DOHH2 (cell line): ENCODE results near the gene CCDC40.

Source experiments
- H3F3A ChIP-seq: fragments of 200-600 bp; sonication (generic), shearing (Covaris generic); 2 replicates; pipeline ENCODE4 v1.6.0; 2016; ENCODE audit warnings: antibody characterized with exemption, mild to moderate bottlenecking; ENCODE audit not compliant: control insufficient read depth, insufficient read depth
- H3K27ac ChIP-seq: fragments of 200-600 bp; sonication (generic); 2 replicates; pipeline ENCODE4 v1.5.1; 2014; ENCODE audit warnings: low read depth, mild to moderate bottlenecking, low read length, moderate library complexity
- H3K27me3 ChIP-seq: fragments of 200-600 bp; sonication (generic); 2 replicates; pipeline ENCODE4 v1.6.1; 2014; ENCODE audit warnings: mild to moderate bottlenecking, low read length, mixed read lengths; ENCODE audit not compliant: control insufficient read depth
- H3K36me3 ChIP-seq: fragments of 200-600 bp; sonication (generic); 2 replicates; pipeline ENCODE4 v1.6.1; 2014; ENCODE audit warnings: mild to moderate bottlenecking, low read length, moderate library complexity, mixed read lengths; ENCODE audit not compliant: control insufficient read depth
- H3K4me1 ChIP-seq: fragments of 200-600 bp; sonication (generic); 2 replicates; pipeline ENCODE4 v1.6.1; 2014; ENCODE audit warnings: mild to moderate bottlenecking, low read length, mixed read lengths; ENCODE audit not compliant: control insufficient read depth
- H3K4me2 ChIP-seq: fragments of 200-600 bp; sonication (generic); 2 replicates; pipeline ENCODE4 v1.6.0; 2014; ENCODE audit warnings: mild to moderate bottlenecking, low read length, moderate library complexity
- H3K4me3 ChIP-seq: fragments of 200-600 bp; sonication (generic); 2 replicates; pipeline ENCODE4 v1.5.1; 2014; ENCODE audit warnings: mild to moderate bottlenecking, low read length, mixed read lengths
- H3K79me2 ChIP-seq: fragments of 200-600 bp; sonication (generic); 2 replicates; pipeline ENCODE4 v1.6.1; 2014; ENCODE audit warnings: mild to moderate bottlenecking, low read length, mixed read lengths; ENCODE audit not compliant: control insufficient read depth
- H3K9me2 ChIP-seq: fragments of 200-600 bp; sonication (generic); replicated peaks from 2 replicates; pipeline ENCODE4 v1.6.1; 2014; ENCODE audit warnings: mild to moderate bottlenecking, low read length, mixed read lengths; ENCODE audit not compliant: control insufficient read depth
- H3K9me3 ChIP-seq: fragments of 200-600 bp; sonication (generic); 2 replicates; pipeline ENCODE4 v1.6.1; 2014; ENCODE audit warnings: antibody characterized with exemption, low read length, mixed read lengths; ENCODE audit not compliant: control insufficient read depth, insufficient read depth
- H4K20me1 ChIP-seq: fragments of 200-600 bp; sonication (generic); 2 replicates; pipeline ENCODE4 v1.6.0; 2014; ENCODE audit warnings: low read depth, mild to moderate bottlenecking, antibody characterized with exemption, low read length, moderate library complexity; ENCODE audit not compliant: control insufficient read depth, insufficient read depth
- EZH2phosphoT487 ChIP-seq: fragments of 200-600 bp; sonication (generic); IDR thresholded peaks from 2 replicates; pipeline ENCODE4 v1.6.1; 2017; ENCODE audit warnings: borderline replicate concordance, mild to moderate bottlenecking, antibody characterized with exemption, low read length, moderate library complexity, mixed read lengths
- TF ChIP-seq, protein P1 (sequence below): fragments of 200-600 bp; sonication (generic); IDR thresholded peaks from one replicate; pipeline ENCODE4 v1.5.1; 2014; ENCODE audit warnings: antibody characterized with exemption, mild to moderate bottlenecking, low read depth, low read length; ENCODE audit not compliant: poor library complexity, severe bottlenecking

The CCDC40 gene

DNA sequence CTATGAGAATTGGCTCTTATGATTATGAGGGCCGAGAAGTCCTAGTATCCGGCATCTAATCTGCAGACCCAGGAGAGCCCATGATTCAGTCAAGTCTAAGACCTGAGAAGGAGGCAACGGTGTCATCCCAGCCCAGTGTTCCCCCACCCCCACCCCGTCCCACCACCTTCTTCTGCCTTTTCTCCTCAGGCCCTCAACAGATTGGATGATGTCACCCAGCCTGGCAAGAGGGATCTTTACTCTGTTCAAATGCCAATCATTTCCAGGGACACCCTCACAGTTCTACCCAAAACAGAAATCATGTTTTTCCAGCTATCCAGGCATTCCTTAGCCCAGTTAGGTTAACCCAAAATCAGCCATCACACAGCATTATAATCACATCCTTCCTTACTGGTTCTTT, 54.9 kb downstream of the CCDC40 start:
- Histone ChIP-seq H4K20me1 (no peaks in the 10 kb centered on the region), H3K9me2 (no peaks in the 10 kb centered on the region), H3K4me3 (no peak overlapping the region), H3K79me2 (no peaks in the 10 kb centered on the region), H3F3A (no peaks in the 10 kb centered on the region), H3K27ac (no peak overlapping the region), H3K9me3 (no peaks in the 10 kb centered on the region), H3K27me3 (0 out of 2 replicates have a peak, but pooled peaks cover 5% of the 10 kb centered on the region), H3K4me1 (no peaks in the 10 kb centered on the region), H3K36me3 (no peaks in the 10 kb centered on the region), H3K4me2 (no peak overlapping the region)
- TF ChIP-seq EZH2phosphoT487, result no peak
- TF ChIP-seq, protein P1, sequence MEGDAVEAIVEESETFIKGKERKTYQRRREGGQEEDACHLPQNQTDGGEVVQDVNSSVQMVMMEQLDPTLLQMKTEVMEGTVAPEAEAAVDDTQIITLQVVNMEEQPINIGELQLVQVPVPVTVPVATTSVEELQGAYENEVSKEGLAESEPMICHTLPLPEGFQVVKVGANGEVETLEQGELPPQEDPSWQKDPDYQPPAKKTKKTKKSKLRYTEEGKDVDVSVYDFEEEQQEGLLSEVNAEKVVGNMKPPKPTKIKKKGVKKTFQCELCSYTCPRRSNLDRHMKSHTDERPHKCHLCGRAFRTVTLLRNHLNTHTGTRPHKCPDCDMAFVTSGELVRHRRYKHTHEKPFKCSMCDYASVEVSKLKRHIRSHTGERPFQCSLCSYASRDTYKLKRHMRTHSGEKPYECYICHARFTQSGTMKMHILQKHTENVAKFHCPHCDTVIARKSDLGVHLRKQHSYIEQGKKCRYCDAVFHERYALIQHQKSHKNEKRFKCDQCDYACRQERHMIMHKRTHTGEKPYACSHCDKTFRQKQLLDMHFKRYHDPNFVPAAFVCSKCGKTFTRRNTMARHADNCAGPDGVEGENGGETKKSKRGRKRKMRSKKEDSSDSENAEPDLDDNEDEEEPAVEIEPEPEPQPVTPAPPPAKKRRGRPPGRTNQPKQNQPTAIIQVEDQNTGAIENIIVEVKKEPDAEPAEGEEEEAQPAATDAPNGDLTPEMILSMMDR, result no peak

DNA sequence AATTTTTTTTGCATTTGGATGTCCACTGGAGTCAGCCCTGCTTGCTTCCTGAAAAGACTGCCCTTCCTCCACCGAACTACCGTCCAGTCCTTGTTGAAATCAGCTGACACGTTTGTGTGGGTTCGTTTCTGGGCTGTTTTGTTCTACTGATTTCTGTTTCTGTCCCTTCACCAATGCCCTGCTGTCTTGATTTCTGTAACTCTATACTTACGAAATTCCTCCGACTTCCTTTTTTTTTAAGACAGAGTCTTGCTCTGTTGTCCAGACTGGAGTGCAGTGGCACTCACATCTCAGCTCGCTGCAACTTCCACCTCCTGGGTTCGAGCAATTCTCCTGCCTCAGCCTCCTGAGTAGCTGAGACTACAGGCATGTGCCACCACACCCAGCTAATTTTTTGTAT, 56.5 kb downstream of the CCDC40 start:
- Histone ChIP-seq H3K4me1 (no peaks in the 10 kb centered on the region), H4K20me1 (no peaks in the 10 kb centered on the region), H3K4me3 (no peak overlapping the region), H3K79me2 (no peaks in the 10 kb centered on the region), H3K27me3 (0 out of 2 replicates have a peak, but pooled peaks cover 5% of the 10 kb centered on the region), H3K27ac (no peak overlapping the region), H3K9me3 (no peaks in the 10 kb centered on the region), H3F3A (no peaks in the 10 kb centered on the region), H3K36me3 (no peaks in the 10 kb centered on the region), H3K9me2 (no peaks in the 10 kb centered on the region), H3K4me2 (no peak overlapping the region)
- no peak for TF ChIP-seq EZH2phosphoT487
- TF ChIP-seq, protein P1, result no peak

DNA sequence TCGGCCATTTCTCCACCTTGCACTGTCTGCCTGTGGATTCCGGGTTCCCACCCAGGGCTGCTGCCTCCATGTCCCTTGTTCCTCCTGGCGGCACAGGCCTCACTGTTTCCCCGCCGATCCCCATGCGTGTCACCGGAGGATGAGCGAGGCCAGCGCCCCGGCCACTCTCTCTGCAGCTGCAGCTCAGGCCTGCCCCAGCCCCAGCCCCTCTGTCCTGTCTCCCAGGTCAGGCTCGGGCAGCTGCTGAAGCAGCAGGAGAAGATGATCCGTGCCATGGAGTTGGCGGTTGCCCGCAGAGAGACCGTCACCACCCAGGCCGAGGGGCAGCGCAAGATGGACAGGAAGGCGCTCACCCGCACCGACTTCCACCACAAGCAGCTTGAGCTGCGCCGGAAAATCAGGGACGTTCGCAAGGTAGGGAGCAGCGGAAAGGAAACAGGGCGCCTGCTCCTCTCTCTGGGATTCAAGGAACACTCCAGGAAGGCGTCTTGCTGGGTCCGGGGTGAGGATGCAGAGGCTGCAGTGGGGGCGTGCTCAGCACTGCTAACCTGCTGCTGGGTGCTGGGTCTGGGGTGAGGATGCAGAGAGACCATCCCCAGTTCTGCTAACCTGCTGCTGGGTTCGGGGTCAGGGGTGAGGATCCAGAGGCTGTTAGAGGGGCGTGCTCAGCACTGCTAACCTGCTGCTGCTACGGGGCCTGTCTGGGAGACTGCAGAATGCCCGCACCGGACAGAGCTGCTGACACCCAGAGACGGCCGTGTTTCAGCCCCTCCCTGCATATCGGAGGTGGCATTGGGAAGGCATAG, 58.8 kb downstream of the CCDC40 start:
- Histone ChIP-seq H3K27ac (no peak overlapping the region), H3K36me3 (no peaks in the 10 kb centered on the region), H3K4me1 (peaks cover 3% of the 10 kb centered on the region), H3K4me3 (no peak overlapping the region), H3K79me2 (no peaks in the 10 kb centered on the region), H3K27me3 (0 out of 2 replicates have a peak, but pooled peaks cover 5% of the 10 kb centered on the region), H3K4me2 (no peak overlapping the region), H3K9me3 (no peaks in the 10 kb centered on the region), H4K20me1 (no peaks in the 10 kb centered on the region), H3K9me2 (no peaks in the 10 kb centered on the region), H3F3A (peaks cover under 1% of the 10 kb centered on the region; the same call in 1 of the 2 replicates)
- TF ChIP-seq, protein P1, result no peak
- TF ChIP-seq EZH2phosphoT487, result no peak
